GM10847 (cell line): Measurements from ENCODE around the gene UGT1A5.

Experiments used
- POLR2A ChIP-seq: IDR thresholded peaks from 2 replicates; pipeline ENCODE4 v1.6.1; 2011; ENCODE audit not compliant: insufficient read length; ENCODE audit errors: extremely low read depth

The UGT1A5 gene

GRCh38 chr2:233807966-233808935 is 95.5 kb downstream of the UGT1A5 start:
- no peak for TF ChIP-seq POLR2A

GRCh38 chr2:233810385-233810784 is 97.7 kb downstream of the UGT1A5 start:
- TF ChIP-seq POLR2A = no peak

GRCh38 chr2:233811087-233811486 is 98.4 kb downstream of the UGT1A5 start:
- no peak for TF ChIP-seq POLR2A

- no peak for TF ChIP-seq POLR2A
Observed at GRCh38 chr2:233811732-233812131, 99.0 kb downstream of the UGT1A5 start.

- no peak for TF ChIP-seq POLR2A
Observed at GRCh38 chr2:233813236-233814055, 100.7 kb downstream of the UGT1A5 start.

- no peak for TF ChIP-seq POLR2A
Observed at GRCh38 chr2:233814056-233814835, 101.5 kb downstream of the UGT1A5 start.

GRCh38 chr2:233815861-233816260 is 103.2 kb downstream of the UGT1A5 start:
- TF ChIP-seq POLR2A = no peak

- TF ChIP-seq POLR2A = no peak
Observed at GRCh38 chr2:233816334-233816733, 103.6 kb downstream of the UGT1A5 start.

- no peak for TF ChIP-seq POLR2A
Observed at GRCh38 chr2:233816771-233817170, 104.1 kb downstream of the UGT1A5 start.

- TF ChIP-seq POLR2A = no peak
Observed at GRCh38 chr2:233817361-233817911, 104.7 kb downstream of the UGT1A5 start.

- TF ChIP-seq POLR2A = no peak
Observed at GRCh38 chr2:233817995-233818638, 105.4 kb downstream of the UGT1A5 start.

- no peak for TF ChIP-seq POLR2A
Observed at GRCh38 chr2:233818639-233819621, 106.2 kb downstream of the UGT1A5 start.
